ENCODE data around the gene OGFOD3. TPM values are rescaled to one million over a fixed set of nuclear protein-coding genes. Genes with fewer than 3 reads are reported as not detected.

Gene OGFOD3
- total RNA-seq, 1 experiment from 2014 or later = 26.6 TPM

GRCh38 chr17:82416264-82416663 is 2.1 kb downstream of the OGFOD3 start:
- H3K4me2 ChIP-seq = no peak overlapping the region
- no TSS peak for BruUV-seq (replicated peaks)
- intact Hi-C loops (cut with micrococcal nuclease; ENCODE audit: unreplicated experiment) = loop anchor here (5.0 kb wide), 1 partner anchor 136 kb away; no protein-coding TSS in a partner anchor
- H3F3A ChIP-seq (ENCODE audit: insufficient read depth, low read depth) = no peaks in the 10 kb centered on the region
- H3K79me2 ChIP-seq (ENCODE audit: low read depth) = 0 out of 2 replicates have a peak, but pooled peaks cover 3% of the 10 kb centered on the region
- TF ChIP-seq EZH2 (IDR thresholded peaks at IDR 0.05; ENCODE audit: low read depth) (no peak), CTCF (conservative IDR thresholded peaks at IDR 0.05) (no peak)
- H3K27me3 ChIP-seq (ENCODE audit: insufficient read depth, low read depth) = no peaks in the 10 kb centered on the region
- no peaks in the 10 kb centered on the region for H3K9me3 ChIP-seq (ENCODE audit: insufficient read depth, low read depth)
- ChIA-PET POLR2A (ENCODE audit: unreplicated experiment) (interaction anchor here (0.6 kb wide), 1 partner anchor 30 kb away, joined by 4 read pairs; no protein-coding TSS in a partner anchor), CTCF (no interaction called here)
- H3K4me3 ChIP-seq = no peak overlapping the region
- H3K4me1 ChIP-seq (replicated peaks; ENCODE audit: insufficient read depth) = peaks cover 9% of the 10 kb centered on the region
- H3K9me2 ChIP-seq (ENCODE audit: insufficient read depth) = no peaks in the 10 kb centered on the region
- H4K20me1 ChIP-seq (ENCODE audit: insufficient read depth) = peaks cover 9% of the 10 kb centered on the region
- H3K36me3 ChIP-seq (ENCODE audit: low read depth) = 0 out of 2 replicates have a peak, but pooled peaks cover 3% of the 10 kb centered on the region
- no peak overlapping the region for H2AFZ ChIP-seq
- no peak for DNase-seq
- no peak overlapping the region for H3K27ac ChIP-seq

DNA sequence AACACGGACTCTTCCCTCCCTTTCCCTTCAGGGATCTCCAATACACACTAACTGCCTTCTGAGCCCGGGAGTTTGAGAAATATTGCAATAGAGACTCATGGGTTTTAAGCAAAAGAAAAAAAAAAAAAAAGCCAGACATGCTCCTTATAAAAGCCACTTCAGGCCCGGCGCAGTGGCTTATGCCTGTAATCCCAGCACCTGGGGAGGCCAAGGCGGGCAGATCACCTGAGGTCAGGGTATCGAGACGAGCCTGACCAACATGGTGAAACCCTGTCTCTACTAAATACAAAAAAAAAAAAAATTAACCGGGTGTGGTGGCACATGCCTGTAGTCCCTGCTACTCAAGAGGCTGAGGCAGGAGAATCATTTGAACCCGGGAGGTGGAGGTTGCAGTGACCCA is 2.6 kb downstream of the OGFOD3 start:
- ChIA-PET POLR2A (ENCODE audit: unreplicated experiment) (interaction anchor here (0.6 kb wide), 1 partner anchor 30 kb away, joined by 4 read pairs; no protein-coding TSS in a partner anchor), CTCF (no interaction called here)
- Histone ChIP-seq H3K4me1 (replicated peaks; ENCODE audit: insufficient read depth) (peaks cover 9% of the 10 kb centered on the region), H3K4me3 (no peak overlapping the region), H3F3A (ENCODE audit: insufficient read depth, low read depth) (no peaks in the 10 kb centered on the region), H3K9me2 (ENCODE audit: insufficient read depth) (no peaks in the 10 kb centered on the region), H3K79me2 (ENCODE audit: low read depth) (0 out of 2 replicates have a peak, but pooled peaks cover 3% of the 10 kb centered on the region), H4K20me1 (ENCODE audit: insufficient read depth) (peaks cover 9% of the 10 kb centered on the region), H3K36me3 (ENCODE audit: low read depth) (0 out of 2 replicates have a peak, but pooled peaks cover 3% of the 10 kb centered on the region), H3K9me3 (ENCODE audit: insufficient read depth, low read depth) (no peaks in the 10 kb centered on the region), H3K27me3 (ENCODE audit: insufficient read depth, low read depth) (no peaks in the 10 kb centered on the region), H2AFZ (no peak overlapping the region), H3K4me2 (no peak overlapping the region), H3K27ac (no peak overlapping the region)
- intact Hi-C loops (cut with micrococcal nuclease; ENCODE audit: unreplicated experiment) = loop anchor here (5.0 kb wide), 1 partner anchor 137 kb away; no protein-coding TSS in a partner anchor
- no peak for TF ChIP-seq CTCF (conservative IDR thresholded peaks at IDR 0.05)
- no peak for TF ChIP-seq EZH2 (IDR thresholded peaks at IDR 0.05; ENCODE audit: low read depth)
- BruUV-seq (replicated peaks) = no TSS peak
- DNase-seq = no peak

DNA sequence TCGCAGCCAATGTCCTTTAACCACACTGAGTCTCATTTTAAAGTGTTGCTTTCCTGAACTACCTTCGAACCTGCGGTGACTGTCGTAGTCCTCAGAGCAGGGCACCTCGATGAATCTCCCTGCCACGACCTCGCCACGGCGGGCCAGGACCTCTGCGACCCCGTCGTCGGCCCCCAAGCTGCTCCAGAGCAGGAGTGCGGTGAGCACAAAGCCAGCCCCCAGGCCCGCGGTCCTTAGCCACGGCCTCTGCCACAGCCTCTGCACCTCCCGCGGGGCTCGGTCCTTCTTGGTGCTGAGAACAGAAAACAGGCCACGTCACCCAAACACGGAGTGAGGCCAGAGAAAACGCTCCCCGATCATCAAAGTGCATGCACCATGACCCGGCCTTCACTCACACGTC is 3.0 kb downstream of the OGFOD3 start:
- Histone ChIP-seq H3K4me1 (replicated peaks; ENCODE audit: insufficient read depth) (peaks cover 9% of the 10 kb centered on the region), H3F3A (ENCODE audit: insufficient read depth, low read depth) (no peaks in the 10 kb centered on the region), H3K36me3 (ENCODE audit: low read depth) (0 out of 2 replicates have a peak, but pooled peaks cover 3% of the 10 kb centered on the region), H3K27me3 (ENCODE audit: insufficient read depth, low read depth) (no peaks in the 10 kb centered on the region), H4K20me1 (ENCODE audit: insufficient read depth) (peaks cover 9% of the 10 kb centered on the region), H3K9me3 (ENCODE audit: insufficient read depth, low read depth) (no peaks in the 10 kb centered on the region), H3K4me2 (no peak overlapping the region), H2AFZ (no peak overlapping the region), H3K27ac (no peak overlapping the region), H3K4me3 (no peak overlapping the region), H3K9me2 (ENCODE audit: insufficient read depth) (no peaks in the 10 kb centered on the region), H3K79me2 (ENCODE audit: low read depth) (0 out of 2 replicates have a peak, but pooled peaks cover 3% of the 10 kb centered on the region)
- no peak for TF ChIP-seq CTCF (conservative IDR thresholded peaks at IDR 0.05)
- TF ChIP-seq EZH2 (IDR thresholded peaks at IDR 0.05; ENCODE audit: low read depth) = no peak
- POLR2A ChIA-PET (ENCODE audit: unreplicated experiment) = no interaction called here
- intact Hi-C loops (cut with micrococcal nuclease; ENCODE audit: unreplicated experiment) = loop anchor here (5.0 kb wide), 1 partner anchor 137 kb away; no protein-coding TSS in a partner anchor
- BruUV-seq (replicated peaks) = no TSS peak
- DNase-seq = no peak
- CTCF ChIA-PET = no interaction called here

Data from PC-9 (cell line).